Endothelial cell (in vitro differentiated cells): ENCODE measurements around the gene ADGRG6. TPM values are rescaled to one million over a fixed set of nuclear protein-coding genes. Genes with fewer than 3 reads are reported as not detected.

ENCODE experiments used
- DNase-seq: peaks from one replicate; pipeline ENCODE4 v3.0.0; 2021; ENCODE audit warnings: low spot score
- H3K27ac Mint-ChIP-seq: one replicate; pipeline ENCODE4 v1.8.0; 2021; ENCODE audit warnings: mixed read lengths, inconsistent platforms; ENCODE audit not compliant: unreplicated experiment
- H3K27me3 Mint-ChIP-seq: one replicate; pipeline ENCODE4 v1.8.0; 2021; ENCODE audit warnings: mild to moderate bottlenecking, moderate library complexity, mixed read lengths, inconsistent platforms; ENCODE audit not compliant: unreplicated experiment
- H3K36me3 Mint-ChIP-seq: one replicate; pipeline ENCODE4 v1.8.0; 2021; ENCODE audit warnings: mild to moderate bottlenecking, low read depth, mixed read lengths, inconsistent platforms; ENCODE audit not compliant: unreplicated experiment
- H3K4me1 Mint-ChIP-seq: one replicate; pipeline ENCODE4 v1.8.0; 2021; ENCODE audit warnings: mild to moderate bottlenecking, mixed read lengths, inconsistent platforms; ENCODE audit not compliant: unreplicated experiment
- H3K4me3 Mint-ChIP-seq: one replicate; pipeline ENCODE4 v1.8.0; 2021; ENCODE audit warnings: mild to moderate bottlenecking, mixed read lengths, inconsistent platforms; ENCODE audit not compliant: unreplicated experiment
- H3K9me3 Mint-ChIP-seq: one replicate; pipeline ENCODE4 v1.8.0; 2021; ENCODE audit warnings: mixed read lengths, inconsistent platforms; ENCODE audit not compliant: unreplicated experiment
- CTCF ChIP-seq: fragments of 200-600 bp; sonication (generic); IDR thresholded peaks from one replicate; pipeline ENCODE4 v1.5.0; 2021; ENCODE audit warnings: antibody characterized with exemption; ENCODE audit not compliant: unreplicated experiment
- total RNA-seq: library from RNA; stranded (reverse); fragmentation: NEBNext Ultra II Directional; extraction: Animal tissue kit (Norgen Biotek cat#: 25700); gene quantifications from one replicate; pipeline ENCODE4 v1.2.1, GENCODE V29; 2021; ENCODE audit not compliant: unreplicated experiment

The ADGRG6 gene
- total RNA-seq, 1 donor from 2014 or later = 8.8 TPM

GRCh38 chr6:142329486-142330113 is 27.8 kb downstream of the ADGRG6 start:
- Mint-ChIP-seq H3K27ac (no peak overlapping the region), H3K36me3 (no peaks in the 10 kb centered on the region), H3K4me3 (no peak overlapping the region), H3K27me3 (no peaks in the 10 kb centered on the region), H3K9me3 (no peaks in the 10 kb centered on the region), H3K4me1 (peaks cover 10% of the 10 kb centered on the region)
- DNase-seq = no peak
- no peak for TF ChIP-seq CTCF

- Mint-ChIP-seq H3K27ac (peak overlapping the region; percentile 21), H3K27me3 (no peaks in the 10 kb centered on the region), H3K9me3 (no peaks in the 10 kb centered on the region), H3K4me1 (peaks cover 10% of the 10 kb centered on the region), H3K36me3 (no peaks in the 10 kb centered on the region), H3K4me3 (no peak overlapping the region)
- TF ChIP-seq CTCF = no peak
- no peak for DNase-seq
Measured at GRCh38 chr6:142331075-142331551, 29.3 kb downstream of the ADGRG6 start.

GRCh38 chr6:142331601-142332000 is 29.8 kb downstream of the ADGRG6 start:
- Mint-ChIP-seq H3K36me3 (no peaks in the 10 kb centered on the region), H3K4me3 (no peak overlapping the region), H3K4me1 (peaks cover 10% of the 10 kb centered on the region), H3K9me3 (no peaks in the 10 kb centered on the region), H3K27ac (no peak overlapping the region), H3K27me3 (no peaks in the 10 kb centered on the region)
- no peak for TF ChIP-seq CTCF
- no peak for DNase-seq

GRCh38 chr6:142332393-142333098 is 30.7 kb downstream of the ADGRG6 start:
- DNase-seq = no peak
- no peak overlapping the region for H3K4me3 Mint-ChIP-seq

More at GRCh38 chr6:142332393-142333098, 30.7 kb downstream of the ADGRG6 start:
- peaks cover 10% of the 10 kb centered on the region for H3K4me1 Mint-ChIP-seq
- H3K27me3 Mint-ChIP-seq = no peaks in the 10 kb centered on the region
- H3K9me3 Mint-ChIP-seq = no peaks in the 10 kb centered on the region
- TF ChIP-seq CTCF = no peak
- no peaks in the 10 kb centered on the region for H3K36me3 Mint-ChIP-seq
- H3K27ac Mint-ChIP-seq = no peak overlapping the region
